SK-N-MC (cell line): ENCODE data around the gene CDCA3.

Source experiments
- EZH2 ChIP-seq: fragments of 200-600 bp; sonication (generic); IDR thresholded peaks from one replicate; pipeline ENCODE4 v1.6.1; 2017; ENCODE audit warnings: antibody characterized with exemption
- POLR2AphosphoS5 ChIP-seq: IDR thresholded peaks from 2 replicates; pipeline ENCODE4 v1.6.1; 2012; ENCODE audit warnings: mild to moderate bottlenecking, low read depth, low read length, borderline replicate concordance

GRCh38 chr12:6861391-6861790, 10.3 kb upstream of the CDCA3 start:
- TF ChIP-seq POLR2AphosphoS5 = no peak
- TF ChIP-seq EZH2 = no peak
